ENCODE results near the gene PRSS22. TPM values are rescaled to one million over a fixed set of nuclear protein-coding genes. Genes with fewer than 3 reads are reported as not detected.

PRSS22 gene
- polyA plus RNA-seq, 1 of the 3 experiments (the other 2 are of a cell fraction) = not detected

DNA sequence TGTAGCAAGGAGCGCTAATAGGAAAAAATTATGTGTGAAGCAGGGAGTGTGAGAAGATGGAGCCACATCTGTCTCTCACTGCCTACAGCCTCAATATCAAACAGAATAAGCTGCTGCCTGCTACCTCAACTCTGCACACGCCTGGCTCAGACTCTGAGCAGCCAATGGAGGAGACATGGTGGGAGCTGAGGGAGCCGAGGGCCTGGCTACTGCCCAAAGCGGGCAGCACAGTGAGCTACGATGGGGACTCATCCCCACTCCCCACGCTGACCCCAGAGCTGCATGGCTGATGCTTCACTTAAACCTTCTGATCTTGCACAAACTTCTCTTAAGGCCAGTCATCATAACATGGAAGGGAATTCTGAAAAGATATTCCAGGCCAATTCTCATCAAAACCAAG lies 14.0 kb upstream of the PRSS22 start (continued):
- no peak for TF ChIP-seq EZH2phosphoT487 (IDR thresholded peaks at IDR 0.05; ENCODE audit: borderline replicate concordance, low read depth)
- no peak for TF ChIP-seq RCOR1 (IDR thresholded peaks at IDR 0.05; ENCODE audit: low read length)
- TF ChIP-seq, protein P1, sequence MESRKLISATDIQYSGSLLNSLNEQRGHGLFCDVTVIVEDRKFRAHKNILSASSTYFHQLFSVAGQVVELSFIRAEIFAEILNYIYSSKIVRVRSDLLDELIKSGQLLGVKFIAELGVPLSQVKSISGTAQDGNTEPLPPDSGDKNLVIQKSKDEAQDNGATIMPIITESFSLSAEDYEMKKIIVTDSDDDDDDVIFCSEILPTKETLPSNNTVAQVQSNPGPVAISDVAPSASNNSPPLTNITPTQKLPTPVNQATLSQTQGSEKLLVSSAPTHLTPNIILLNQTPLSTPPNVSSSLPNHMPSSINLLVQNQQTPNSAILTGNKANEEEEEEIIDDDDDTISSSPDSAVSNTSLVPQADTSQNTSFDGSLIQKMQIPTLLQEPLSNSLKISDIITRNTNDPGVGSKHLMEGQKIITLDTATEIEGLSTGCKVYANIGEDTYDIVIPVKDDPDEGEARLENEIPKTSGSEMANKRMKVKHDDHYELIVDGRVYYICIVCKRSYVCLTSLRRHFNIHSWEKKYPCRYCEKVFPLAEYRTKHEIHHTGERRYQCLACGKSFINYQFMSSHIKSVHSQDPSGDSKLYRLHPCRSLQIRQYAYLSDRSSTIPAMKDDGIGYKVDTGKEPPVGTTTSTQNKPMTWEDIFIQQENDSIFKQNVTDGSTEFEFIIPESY (IDR thresholded peaks at IDR 0.05; ENCODE audit: borderline replicate concordance, low read depth) = no peak
- no peak for TF ChIP-seq FOXJ3 (CRISPR knock-in tag; IDR thresholded peaks at IDR 0.05)
- no peak for TF ChIP-seq ELF1 (IDR thresholded peaks at IDR 0.05)
- TF ChIP-seq CHD2 (IDR thresholded peaks at IDR 0.05; ENCODE audit: low read length, partially characterized antibody) = no peak
- no peak for TF ChIP-seq POLR2AphosphoS5 (IDR thresholded peaks at IDR 0.05; ENCODE audit: low read depth, low read length)
- TF ChIP-seq RAD21 (IDR thresholded peaks at IDR 0.05; ENCODE audit: low read length) = no peak

DNA sequence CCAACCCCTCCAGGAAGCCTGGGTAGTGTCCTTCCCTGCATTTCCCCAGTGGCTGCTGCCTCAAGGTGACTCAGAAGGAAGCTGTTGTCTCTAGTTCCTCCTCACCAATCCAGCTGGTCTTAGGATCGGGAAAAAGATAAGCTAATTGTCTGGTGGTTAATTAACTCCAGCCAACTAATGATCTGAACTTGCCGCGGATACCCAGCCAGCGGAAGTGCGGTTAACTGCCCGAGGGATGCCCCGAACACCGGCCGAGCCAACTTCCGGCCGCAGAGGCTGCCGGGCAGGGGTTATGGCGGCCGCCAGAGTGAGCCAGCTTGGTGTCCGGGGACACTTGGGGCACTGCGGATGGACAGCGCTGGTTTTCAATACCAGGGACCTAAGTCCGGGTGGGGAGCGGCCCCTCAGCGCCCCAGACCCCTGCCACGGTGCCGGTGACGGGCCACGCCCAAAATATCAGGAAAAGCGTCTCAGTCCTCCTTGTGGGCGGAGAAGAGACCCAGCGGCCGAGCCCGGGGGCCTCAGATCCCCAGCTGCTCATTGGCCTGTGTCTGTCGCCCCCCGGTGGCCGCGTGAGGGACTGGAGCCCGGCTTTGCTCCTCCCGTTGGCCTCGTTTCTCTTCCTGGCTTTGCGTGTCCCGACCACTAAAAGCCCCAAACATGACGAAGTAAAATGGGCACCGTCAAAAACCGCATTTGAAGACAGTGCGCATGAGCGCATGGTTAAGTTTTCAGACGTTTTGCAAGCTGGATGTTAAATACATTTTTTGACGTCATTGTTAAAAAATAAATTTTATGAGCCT lies 10.2 kb upstream of the PRSS22 start:
- Histone ChIP-seq H3K9me2 (no peaks in the 10 kb centered on the region), H3K79me2 (ENCODE audit: insufficient read depth) (no peaks in the 10 kb centered on the region), H3K27me3 (ENCODE audit: insufficient read depth) (no peaks in the 10 kb centered on the region), H3K27ac (ENCODE audit: low read depth in 2 of 2, low read length in 1 of 2) (peak overlapping the region; percentile 90 to 95), H3K9ac (peak overlapping the region; percentile 87), H4K20me1 (ENCODE audit: insufficient read depth) (no peaks in the 10 kb centered on the region), H3F3A (replicated peaks; ENCODE audit: insufficient read depth) (peaks cover 11% of the 10 kb centered on the region), H3K4me1 (ENCODE audit: control insufficient read depth in 1 of 2, insufficient read depth in 2 of 2, low read depth in 1 of 2, low read length in 1 of 2) (peaks cover 4 to 5% of the 10 kb centered on the region in 2 experiments; a peak in 3 of 4 replicates), H3K9me3 (no peaks in the 10 kb centered on the region), H3K4me3 (ENCODE audit: low read depth in 2 of 2, low read length in 1 of 2) (peak overlapping the region; percentile 61 to 71), H2AFZ (ENCODE audit: low read depth) (peak overlapping the region; percentile 100), H3K4me2 (peak overlapping the region; percentile 93), H3K36me3 (replicated peaks in 1 of 2; ENCODE audit: control insufficient read depth in 1 of 2, insufficient read depth in 2 of 2, low read length in 1 of 2) (no peaks in the 10 kb centered on the region)
- CTCF ChIA-PET = interaction anchor here (0.6 to 10.9 kb wide), 51 partner anchors 9 to 385 kb away, joined by 3 to 144 read pairs (median 5); partner anchors contain the start of genes FLYWCH1, FLYWCH2, PRSS22 and PRSS41
- DNase-seq = peak; percentile 98
- POLR2A ChIA-PET = interaction anchor here (0.6 to 2.0 kb wide), 10 partner anchors 15 to 186 kb away, joined by 3 to 23 read pairs (median 6); partner anchors contain the start of genes FLYWCH2, KCTD5 and ZG16B
- under 1% methylated on average over 19 of the region's 45 CpGs for WGBS (ENCODE audit: low lambda C conversion rate)
- peak; percentile 44; the same call in 1 of the 2 replicates for TF ChIP-seq NRF1 (IDR thresholded peaks at IDR 0.05; ENCODE audit: low read depth, low read length)
- peak; percentile 59; the same call in 1 of the 2 replicates for TF ChIP-seq ELF1 (IDR thresholded peaks at IDR 0.05)
- TF ChIP-seq FOXM1 (IDR thresholded peaks at IDR 0.05; ENCODE audit: low read depth) = 0 out of 2 replicates have a peak, but pooled peaks have one; percentile 46
- TF ChIP-seq YY1 (IDR thresholded peaks at IDR 0.05; ENCODE audit: low read depth) = peak; percentile 98
- TF ChIP-seq, protein P2, sequence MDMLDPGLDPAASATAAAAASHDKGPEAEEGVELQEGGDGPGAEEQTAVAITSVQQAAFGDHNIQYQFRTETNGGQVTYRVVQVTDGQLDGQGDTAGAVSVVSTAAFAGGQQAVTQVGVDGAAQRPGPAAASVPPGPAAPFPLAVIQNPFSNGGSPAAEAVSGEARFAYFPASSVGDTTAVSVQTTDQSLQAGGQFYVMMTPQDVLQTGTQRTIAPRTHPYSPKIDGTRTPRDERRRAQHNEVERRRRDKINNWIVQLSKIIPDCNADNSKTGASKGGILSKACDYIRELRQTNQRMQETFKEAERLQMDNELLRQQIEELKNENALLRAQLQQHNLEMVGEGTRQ (IDR thresholded peaks at IDR 0.05; ENCODE audit: borderline replicate concordance, low read depth, low read length) = no peak
- no peak for TF ChIP-seq FOSL2 (IDR thresholded peaks at IDR 0.05; ENCODE audit: borderline replicate concordance, low read depth)
- TF ChIP-seq EZH2phosphoT487 (IDR thresholded peaks at IDR 0.05; ENCODE audit: borderline replicate concordance, low read depth) = no peak
- TF ChIP-seq CHD2 (IDR thresholded peaks at IDR 0.05; ENCODE audit: low read length, partially characterized antibody) = peak; percentile 61
- peak; percentile 41 for TF ChIP-seq TCF12 (IDR thresholded peaks at IDR 0.05)
- TF ChIP-seq EP300 (IDR thresholded peaks at IDR 0.05; ENCODE audit: borderline replicate concordance in 1 of 2, low read depth in 1 of 2, low read length in 1 of 2) = peak in 1 of 2 experiments; percentile 11; a peak in 1 of 4 replicates
- TF ChIP-seq GABPA (IDR thresholded peaks at IDR 0.05; ENCODE audit: low read depth) = peak; percentile 93
- peak; percentile 94 for TF ChIP-seq POLR2AphosphoS5 (IDR thresholded peaks at IDR 0.05; ENCODE audit: low read depth, low read length)
- TF ChIP-seq, protein P3, sequence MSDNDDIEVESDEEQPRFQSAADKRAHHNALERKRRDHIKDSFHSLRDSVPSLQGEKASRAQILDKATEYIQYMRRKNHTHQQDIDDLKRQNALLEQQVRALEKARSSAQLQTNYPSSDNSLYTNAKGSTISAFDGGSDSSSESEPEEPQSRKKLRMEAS (IDR thresholded peaks at IDR 0.05; ENCODE audit: low read depth) = peak; percentile 65; the same call in 1 of the 2 replicates
- peak; percentile 46; the same call in 1 of the 2 replicates for TF ChIP-seq RCOR1 (IDR thresholded peaks at IDR 0.05; ENCODE audit: low read length)
- TF ChIP-seq RXRA (IDR thresholded peaks at IDR 0.05; ENCODE audit: borderline replicate concordance, low read depth) = peak; percentile 78; the same call in 1 of the 2 replicates
- TF ChIP-seq TAF1 (IDR thresholded peaks at IDR 0.05; ENCODE audit: borderline replicate concordance, low read depth, low read length) = peak; percentile 93
- TF ChIP-seq GATA2 (CRISPR knock-in tag; IDR thresholded peaks at IDR 0.05) = peak; percentile 48; the same call in 1 of the 2 replicates
- TF ChIP-seq MXI1 (IDR thresholded peaks at IDR 0.05; ENCODE audit: low read depth, low read length) = peak; percentile 19
- TF ChIP-seq, protein P4, sequence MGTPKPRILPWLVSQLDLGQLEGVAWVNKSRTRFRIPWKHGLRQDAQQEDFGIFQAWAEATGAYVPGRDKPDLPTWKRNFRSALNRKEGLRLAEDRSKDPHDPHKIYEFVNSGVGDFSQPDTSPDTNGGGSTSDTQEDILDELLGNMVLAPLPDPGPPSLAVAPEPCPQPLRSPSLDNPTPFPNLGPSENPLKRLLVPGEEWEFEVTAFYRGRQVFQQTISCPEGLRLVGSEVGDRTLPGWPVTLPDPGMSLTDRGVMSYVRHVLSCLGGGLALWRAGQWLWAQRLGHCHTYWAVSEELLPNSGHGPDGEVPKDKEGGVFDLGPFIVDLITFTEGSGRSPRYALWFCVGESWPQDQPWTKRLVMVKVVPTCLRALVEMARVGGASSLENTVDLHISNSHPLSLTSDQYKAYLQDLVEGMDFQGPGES (IDR thresholded peaks at IDR 0.05; ENCODE audit: low read depth, low read length) = no peak
- peak; percentile 36; the same call in 1 of the 2 replicates for TF ChIP-seq NFIC (IDR thresholded peaks at IDR 0.05; ENCODE audit: borderline replicate concordance)
- TF ChIP-seq RFX5 (IDR thresholded peaks at IDR 0.05; ENCODE audit: low read length) = 0 out of 2 replicates have a peak, but pooled peaks have one; percentile 3
- peak; percentile 86 for TF ChIP-seq SMC3 (IDR thresholded peaks at IDR 0.05; ENCODE audit: low read depth, low read length)
- TF ChIP-seq RAD21 (IDR thresholded peaks at IDR 0.05; ENCODE audit: low read length) = peak; percentile 92

Measured in SK-N-SH (cell line).